ENCODE data around the gene NUMBL.

The NUMBL gene

GRCh38 chr19:40690693-40691420 is 406 bp upstream of the NUMBL start:
- DNase-seq (ENCODE audit: low read depth), result peak; percentile 78

- no peak for DNase-seq (ENCODE audit: low read depth)
Observed at GRCh38 chr19:40689339-40690049, 957 bp downstream of the NUMBL start.

- no peak for DNase-seq (ENCODE audit: low read depth)
Observed at GRCh38 chr19:40688987-40689338, 1.5 kb downstream of the NUMBL start.

DNA sequence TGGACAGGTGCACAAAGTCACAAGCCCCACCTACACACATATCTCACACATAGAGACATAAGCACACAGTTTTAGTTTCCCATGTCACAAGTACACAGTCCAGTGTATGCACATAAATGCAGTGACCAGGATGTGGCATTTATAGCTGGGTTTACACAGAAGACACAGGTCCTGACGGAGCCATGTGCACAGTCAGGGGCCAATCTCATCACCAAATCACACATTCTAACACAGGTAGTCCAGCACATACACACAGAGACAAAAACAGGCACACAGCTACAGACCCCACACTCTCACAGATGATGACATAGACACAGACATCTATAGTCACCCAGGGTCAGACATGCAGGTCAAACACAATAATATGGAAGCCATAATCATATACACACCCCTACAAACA is 2.1 kb downstream of the NUMBL start:
- DNase-seq (ENCODE audit: low read depth), result no peak

DNA sequence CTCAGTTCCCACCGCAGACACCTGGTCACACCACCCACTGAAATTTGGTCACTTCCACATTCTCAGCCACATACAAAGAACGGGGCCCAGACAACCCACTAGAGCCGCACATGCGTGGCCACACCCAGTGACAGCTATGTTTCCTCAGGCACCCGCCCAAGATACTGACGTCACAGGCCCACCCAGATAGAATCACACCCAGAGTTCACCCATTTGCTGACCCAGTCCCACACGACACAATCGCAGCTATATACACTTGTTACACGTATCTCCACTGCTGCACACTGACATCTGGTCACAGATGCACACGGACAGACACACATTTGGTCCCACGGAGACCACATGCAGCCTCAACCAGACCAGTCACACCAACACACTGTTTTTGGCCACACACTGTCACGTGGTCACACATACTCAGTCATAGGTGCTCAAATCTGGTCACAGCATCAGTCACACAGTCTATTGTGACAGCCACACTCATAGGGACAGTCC is 2.9 kb downstream of the NUMBL start:
- DNase-seq (ENCODE audit: low read depth), result no peak

- DNase-seq (ENCODE audit: low read depth), result no peak
Observed at GRCh38 chr19:40686882-40687524, 3.4 kb downstream of the NUMBL start.

- DNase-seq (ENCODE audit: low read depth), result no peak
Observed at GRCh38 chr19:40685563-40685962, 4.9 kb downstream of the NUMBL start.

DNA sequence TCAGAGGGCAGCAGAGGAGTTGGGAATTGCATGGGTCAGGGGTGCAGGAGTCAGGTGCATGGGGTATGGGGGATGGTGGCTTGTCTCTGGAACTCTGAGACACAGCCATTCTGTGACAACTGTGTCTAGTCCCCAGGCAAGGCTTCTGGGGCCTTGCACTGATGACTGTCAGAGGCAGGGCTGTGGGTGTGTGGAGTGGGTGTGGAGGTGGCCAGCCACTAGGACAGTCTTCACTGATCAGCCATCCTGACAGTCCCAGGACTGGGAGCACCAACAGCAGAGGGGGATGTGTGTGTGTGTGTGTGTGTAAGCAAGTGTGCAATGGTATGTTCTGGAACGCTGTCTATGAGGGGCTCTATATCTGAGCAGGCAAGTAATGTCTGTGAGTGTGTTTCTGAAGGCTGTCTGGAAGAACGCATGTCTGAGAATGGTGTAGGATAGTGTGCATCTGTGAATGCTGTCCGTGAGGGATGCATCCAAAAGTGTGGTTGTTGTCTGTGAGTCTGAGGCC is 5.4 kb downstream of the NUMBL start:
- no peak for DNase-seq (ENCODE audit: low read depth)

GRCh38 chr19:40684280-40684679 is 6.2 kb downstream of the NUMBL start:
- no peak for DNase-seq (ENCODE audit: low read depth)

DNA sequence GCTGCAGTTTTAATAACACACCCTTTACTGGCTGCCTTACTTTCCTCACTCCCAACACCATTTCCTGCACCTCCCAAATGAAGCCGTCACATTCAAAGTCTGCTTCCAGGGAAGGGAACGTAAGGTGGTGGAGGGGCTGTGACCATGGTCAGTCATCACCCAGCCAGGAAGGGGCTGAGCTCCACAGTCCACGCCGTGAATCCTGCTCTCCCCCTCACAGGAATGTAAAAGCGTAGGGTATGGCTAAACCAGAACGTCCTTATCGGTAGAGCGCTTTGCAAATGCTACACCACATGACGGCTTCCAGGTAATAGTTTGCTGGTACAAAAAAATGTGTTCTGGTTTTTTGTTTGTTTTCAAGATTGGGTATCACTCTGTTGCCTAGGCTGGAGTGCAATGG is 7.0 kb downstream of the NUMBL start:
- DNase-seq (ENCODE audit: low read depth), result no peak

- no peak for DNase-seq (ENCODE audit: low read depth)
Observed at GRCh38 chr19:40682431-40682964, 8.0 kb downstream of the NUMBL start.

- DNase-seq (ENCODE audit: low read depth), result no peak
Observed at GRCh38 chr19:40681039-40681438, 9.4 kb downstream of the NUMBL start.

- no peak for DNase-seq (ENCODE audit: low read depth)
Observed at GRCh38 chr19:40677156-40677555, 13.3 kb downstream of the NUMBL start.

GRCh38 chr19:40674291-40674690 is 16.2 kb downstream of the NUMBL start:
- DNase-seq (ENCODE audit: low read depth), result no peak

GRCh38 chr19:40673397-40673796 is 17.1 kb downstream of the NUMBL start:
- no peak for DNase-seq (ENCODE audit: low read depth)

- no peak for DNase-seq (ENCODE audit: low read depth)
Observed at GRCh38 chr19:40672573-40673299, 17.7 kb downstream of the NUMBL start.

DNA sequence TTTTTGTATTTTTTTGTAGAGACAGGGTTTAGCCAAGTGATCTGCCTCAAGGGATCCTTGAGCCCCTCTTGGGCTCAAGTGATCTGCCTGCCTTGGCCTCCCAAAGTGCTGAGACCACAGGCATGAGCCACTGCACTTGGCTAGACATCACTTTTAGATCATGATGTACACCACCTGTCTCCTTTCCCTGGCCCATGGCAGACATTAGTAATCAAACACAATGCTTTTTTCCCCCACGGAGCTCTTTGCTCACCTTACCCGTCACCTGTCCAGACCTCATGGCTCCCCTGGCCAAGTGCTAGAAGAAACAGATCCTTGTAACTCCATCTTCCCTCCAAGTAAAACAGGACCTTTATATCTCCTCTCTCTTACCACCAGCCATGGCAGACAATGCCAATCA is 18.4 kb downstream of the NUMBL start:
- no peak for DNase-seq (ENCODE audit: low read depth)

DNA sequence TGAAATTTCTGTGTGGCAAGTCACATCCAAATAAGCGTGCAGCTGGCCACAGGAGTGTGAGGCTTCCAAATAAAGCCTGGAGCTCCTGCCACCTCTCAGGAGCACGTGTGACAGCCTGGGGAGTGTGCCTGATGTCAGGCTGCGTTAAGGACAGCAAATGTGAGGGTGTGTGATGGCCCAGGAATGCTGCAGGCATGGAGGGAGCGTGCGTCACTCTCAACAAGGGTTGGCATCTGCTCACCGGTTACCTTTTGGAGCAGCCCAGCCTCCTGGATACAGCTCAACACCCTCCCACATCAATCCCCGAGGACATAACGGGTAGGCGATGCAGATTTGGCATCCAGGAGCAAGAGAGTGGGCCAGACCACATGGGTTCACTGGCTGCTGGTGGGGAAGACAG is 19.0 kb downstream of the NUMBL start:
- DNase-seq (ENCODE audit: low read depth), result no peak

DNA sequence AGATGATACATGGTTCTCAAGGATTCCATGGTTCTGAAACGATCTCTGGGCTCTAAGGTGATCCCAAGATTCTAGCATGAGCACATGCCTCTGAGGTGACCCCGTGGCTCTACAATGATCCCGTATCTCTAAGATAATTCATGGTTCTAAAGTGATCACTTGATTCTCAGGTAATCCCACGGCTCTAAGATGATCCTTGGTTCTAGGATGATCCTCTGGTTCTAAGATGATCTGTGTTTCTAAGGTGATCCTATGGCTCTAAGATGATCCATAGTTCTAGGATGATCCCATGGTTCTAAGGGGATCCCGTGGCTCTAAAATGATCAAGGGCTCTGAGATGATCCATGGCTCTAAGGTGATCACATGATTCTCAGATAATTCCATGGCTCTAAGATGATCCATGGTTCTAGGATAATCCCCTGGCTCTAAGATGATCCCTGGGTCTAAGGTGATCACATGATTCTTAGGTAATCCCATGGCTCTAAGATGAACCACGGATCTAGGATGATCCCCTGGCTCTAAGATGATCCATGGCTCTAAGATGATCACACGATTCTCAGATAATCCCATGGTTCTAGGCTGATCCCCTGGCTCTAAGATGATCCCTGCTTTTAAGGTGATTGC is 21.3 kb downstream of the NUMBL start:
- DNase-seq (ENCODE audit: low read depth), result no peak

GRCh38 chr19:40667602-40668001 is 22.8 kb downstream of the NUMBL start:
- DNase-seq (ENCODE audit: low read depth), result no peak

GRCh38 chr19:40666803-40667438 is 23.5 kb downstream of the NUMBL start:
- DNase-seq (ENCODE audit: low read depth), result no peak

Data from stimulated activated CD8-positive, alpha-beta memory T cell treated with anti-CD3 and anti-CD28 coated beads, Interleukin-12 subunit alpha, Interleukin-12 subunit beta, amount 100 ng/mL, for 4 hours (primary cell).